Gastrocnemius medialis (tissue), 4 donors: Measurements from ENCODE around the gene UNC5B.

Experiments
- POLR2A ChIP-seq, 2 donors: fragments of 450-650 bp; IDR thresholded peaks; one replicate each; pipeline ENCODE4 v1.6.1; 2017; ENCODE audit warnings: antibody characterized with exemption in 2 of 2, mild to moderate bottlenecking in 2 of 2, moderate library complexity in 2 of 2
- TF ChIP-seq, protein P1 (sequence below), 5 experiments: fragments of 450-650 bp in 3 of 5; fragments of 200-600 bp in 2 of 5; sonication (generic) in 2 of 5; IDR thresholded peaks in 4 of 5; conservative IDR thresholded peaks in 1 of 5; 1 replicate in 4 of 5; 2 replicates in 1 of 5; pipeline ENCODE4 v1.5.1; 2016 to 2019; ENCODE audit warnings: antibody characterized with exemption in 5 of 5, mild to moderate bottlenecking in 3 of 5, moderate library complexity in 3 of 5

- TF ChIP-seq, protein P1, sequence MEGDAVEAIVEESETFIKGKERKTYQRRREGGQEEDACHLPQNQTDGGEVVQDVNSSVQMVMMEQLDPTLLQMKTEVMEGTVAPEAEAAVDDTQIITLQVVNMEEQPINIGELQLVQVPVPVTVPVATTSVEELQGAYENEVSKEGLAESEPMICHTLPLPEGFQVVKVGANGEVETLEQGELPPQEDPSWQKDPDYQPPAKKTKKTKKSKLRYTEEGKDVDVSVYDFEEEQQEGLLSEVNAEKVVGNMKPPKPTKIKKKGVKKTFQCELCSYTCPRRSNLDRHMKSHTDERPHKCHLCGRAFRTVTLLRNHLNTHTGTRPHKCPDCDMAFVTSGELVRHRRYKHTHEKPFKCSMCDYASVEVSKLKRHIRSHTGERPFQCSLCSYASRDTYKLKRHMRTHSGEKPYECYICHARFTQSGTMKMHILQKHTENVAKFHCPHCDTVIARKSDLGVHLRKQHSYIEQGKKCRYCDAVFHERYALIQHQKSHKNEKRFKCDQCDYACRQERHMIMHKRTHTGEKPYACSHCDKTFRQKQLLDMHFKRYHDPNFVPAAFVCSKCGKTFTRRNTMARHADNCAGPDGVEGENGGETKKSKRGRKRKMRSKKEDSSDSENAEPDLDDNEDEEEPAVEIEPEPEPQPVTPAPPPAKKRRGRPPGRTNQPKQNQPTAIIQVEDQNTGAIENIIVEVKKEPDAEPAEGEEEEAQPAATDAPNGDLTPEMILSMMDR (IDR thresholded peaks at IDR 0.05 in 4 of 5, conservative IDR thresholded peaks at IDR 0.05 in 1 of 5): no peak
- TF ChIP-seq POLR2A (IDR thresholded peaks at IDR 0.05): no peak
Measured at GRCh38 chr10:71308244-71308643, 95.9 kb downstream of the UNC5B start.
